ENCODE data around the gene NHLH1.

DNA sequence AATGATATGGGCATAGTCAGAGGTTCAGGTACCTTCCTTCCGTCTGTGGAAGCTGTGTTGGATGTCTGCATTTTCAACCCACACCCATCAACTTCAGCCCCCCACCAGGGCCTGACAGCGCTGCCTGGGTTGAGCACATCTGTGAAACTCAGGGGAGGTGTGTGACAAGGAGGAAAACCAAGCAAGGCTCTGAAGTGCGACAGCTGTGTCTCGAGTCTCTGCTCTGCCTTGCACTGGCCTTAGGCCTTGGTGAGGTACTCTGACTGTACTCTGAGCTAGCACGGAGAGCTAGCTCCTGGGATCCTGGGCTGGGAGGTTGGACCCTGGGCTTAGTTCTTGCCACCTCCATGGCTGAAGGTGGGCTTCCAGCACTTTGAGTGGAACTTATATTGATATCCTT, 42.6 kb downstream of the NHLH1 start:
- TF ChIP-seq, protein P1, sequence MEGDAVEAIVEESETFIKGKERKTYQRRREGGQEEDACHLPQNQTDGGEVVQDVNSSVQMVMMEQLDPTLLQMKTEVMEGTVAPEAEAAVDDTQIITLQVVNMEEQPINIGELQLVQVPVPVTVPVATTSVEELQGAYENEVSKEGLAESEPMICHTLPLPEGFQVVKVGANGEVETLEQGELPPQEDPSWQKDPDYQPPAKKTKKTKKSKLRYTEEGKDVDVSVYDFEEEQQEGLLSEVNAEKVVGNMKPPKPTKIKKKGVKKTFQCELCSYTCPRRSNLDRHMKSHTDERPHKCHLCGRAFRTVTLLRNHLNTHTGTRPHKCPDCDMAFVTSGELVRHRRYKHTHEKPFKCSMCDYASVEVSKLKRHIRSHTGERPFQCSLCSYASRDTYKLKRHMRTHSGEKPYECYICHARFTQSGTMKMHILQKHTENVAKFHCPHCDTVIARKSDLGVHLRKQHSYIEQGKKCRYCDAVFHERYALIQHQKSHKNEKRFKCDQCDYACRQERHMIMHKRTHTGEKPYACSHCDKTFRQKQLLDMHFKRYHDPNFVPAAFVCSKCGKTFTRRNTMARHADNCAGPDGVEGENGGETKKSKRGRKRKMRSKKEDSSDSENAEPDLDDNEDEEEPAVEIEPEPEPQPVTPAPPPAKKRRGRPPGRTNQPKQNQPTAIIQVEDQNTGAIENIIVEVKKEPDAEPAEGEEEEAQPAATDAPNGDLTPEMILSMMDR (IDR thresholded peaks at IDR 0.05; ENCODE audit: low read length) = no peak
- no peak for TF ChIP-seq EZH2 (IDR thresholded peaks at IDR 0.05; ENCODE audit: borderline replicate concordance, low read length)

Data from OCI-LY1 (cell line).